Measurements from ENCODE around the gene LDLRAD4. TPM values are rescaled to one million over a fixed set of nuclear protein-coding genes. Genes with fewer than 3 reads are reported as not detected.

LDLRAD4 gene
- total RNA-seq, 1 experiment from 2014 or later, result not detected

DNA sequence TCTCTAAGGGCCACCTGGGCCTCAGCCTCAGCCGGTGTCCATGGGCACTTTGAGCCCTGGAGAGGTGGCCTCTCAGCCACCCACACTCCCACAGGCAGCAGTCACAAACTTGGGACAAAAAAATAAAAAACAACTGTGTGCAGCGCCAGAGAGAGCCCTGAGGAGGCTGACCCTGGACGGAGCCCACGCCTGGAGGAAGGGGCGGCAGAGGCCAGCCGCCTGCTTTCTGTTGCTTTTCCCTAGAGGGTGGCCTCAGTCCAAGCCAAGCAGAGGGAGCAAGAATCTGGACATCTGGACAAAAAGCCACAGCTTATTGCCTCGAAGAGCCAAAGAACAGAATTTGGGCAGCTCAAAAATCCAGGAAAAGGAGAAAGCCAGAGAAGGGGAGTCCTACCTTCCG is 43.3 kb upstream of the LDLRAD4 start:
- DNase-seq, result no peak
- no peak overlapping the region for H3K4me2 ChIP-seq (ENCODE audit: low read length)
- no peak overlapping the region for H3K9ac ChIP-seq (ENCODE audit: low read length)
- H3K36me3 ChIP-seq (ENCODE audit: low read depth, low read length), result no peaks in the 10 kb centered on the region
- no peak overlapping the region for H2AFZ ChIP-seq (ENCODE audit: low read length)
- ChIA-PET POLR2A (ENCODE audit: unreplicated experiment) (no interaction called here), CTCF (no interaction called here)
- intact Hi-C loops (cut with micrococcal nuclease), result no loop called here
- peaks cover 23% of the 10 kb centered on the region; the same call in 1 of the 2 replicates for H3K27me3 ChIP-seq (ENCODE audit: low read length)
- H3F3A ChIP-seq (ENCODE audit: low read length, unreplicated experiment), result no peaks in the 10 kb centered on the region
- no peaks in the 10 kb centered on the region for H4K20me1 ChIP-seq (ENCODE audit: low read length)
- ATAC-seq, result no peak
- H3K27ac ChIP-seq (ENCODE audit: low read length), result no peak overlapping the region
- H3K9me3 ChIP-seq (ENCODE audit: low read length), result no peaks in the 10 kb centered on the region
- no TSS peak for BruUV-seq (replicated peaks)
- no peak for TF ChIP-seq EZH2 (IDR thresholded peaks at IDR 0.05; ENCODE audit: low read length, unreplicated experiment)
- H3K79me2 ChIP-seq (ENCODE audit: low read length), result no peaks in the 10 kb centered on the region
- H3K4me3 ChIP-seq (ENCODE audit: low read length), result no peak overlapping the region
- H3K4me1 ChIP-seq (ENCODE audit: insufficient read depth, low read length), result no peaks in the 10 kb centered on the region
- no peaks in the 10 kb centered on the region for H3K9me2 ChIP-seq (replicated peaks; ENCODE audit: low read length)

DNA sequence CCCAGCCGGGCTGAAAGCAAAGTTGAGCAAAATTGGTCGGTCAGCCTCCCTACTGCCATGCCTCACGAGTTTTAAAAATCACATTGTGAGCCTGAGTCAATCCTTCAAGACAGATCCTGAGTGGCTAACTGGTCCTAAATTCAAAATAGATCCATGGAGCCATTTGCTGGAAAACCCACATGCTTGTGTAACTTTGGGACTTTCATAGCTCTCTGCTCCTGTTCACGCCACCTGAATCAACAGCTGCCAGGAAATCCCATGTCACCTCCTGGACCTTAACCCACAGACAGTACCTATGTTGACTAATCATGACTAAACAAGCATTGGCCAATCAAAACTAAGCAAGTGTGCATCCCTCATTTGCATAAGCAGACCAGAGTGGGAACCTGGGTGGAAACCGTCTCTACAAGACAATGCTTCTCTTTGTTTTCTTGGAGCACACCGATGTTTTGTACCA is 42.8 kb upstream of the LDLRAD4 start:
- no peak for TF ChIP-seq CTCF (conservative IDR thresholded peaks at IDR 0.05; ENCODE audit: low read depth, low read length)
- intact Hi-C loops (cut with micrococcal nuclease), result no loop called here
- H3K4me1 ChIP-seq (ENCODE audit: insufficient read depth, low read length), result no peaks in the 10 kb centered on the region
- DNase-seq (peak; percentile 20), ATAC-seq (no peak)
- no peaks in the 10 kb centered on the region for H3F3A ChIP-seq (ENCODE audit: low read length, unreplicated experiment)
- no peak overlapping the region for H2AFZ ChIP-seq (ENCODE audit: low read length)
- no peak overlapping the region for H3K4me3 ChIP-seq (ENCODE audit: low read length)
- POLR2A ChIA-PET (ENCODE audit: unreplicated experiment), result no interaction called here
- CTCF ChIA-PET, result no interaction called here
- no peaks in the 10 kb centered on the region for H3K79me2 ChIP-seq (ENCODE audit: low read length)
- no peak overlapping the region for H3K9ac ChIP-seq (ENCODE audit: low read length)
- no TSS peak for BruUV-seq (replicated peaks)
- peaks cover 20% of the 10 kb centered on the region; the same call in 1 of the 2 replicates for H3K27me3 ChIP-seq (ENCODE audit: low read length)
- no peaks in the 10 kb centered on the region for H3K9me3 ChIP-seq (ENCODE audit: low read length)
- H3K36me3 ChIP-seq (ENCODE audit: low read depth, low read length), result no peaks in the 10 kb centered on the region
- H4K20me1 ChIP-seq (ENCODE audit: low read length), result no peaks in the 10 kb centered on the region
- H3K4me2 ChIP-seq (ENCODE audit: low read length), result no peak overlapping the region
- H3K27ac ChIP-seq (ENCODE audit: low read length), result no peak overlapping the region
- no peaks in the 10 kb centered on the region for H3K9me2 ChIP-seq (replicated peaks; ENCODE audit: low read length)

- POLR2A ChIA-PET (ENCODE audit: unreplicated experiment), result no interaction called here
- intact Hi-C loops (cut with micrococcal nuclease), result no loop called here
- no peak for ATAC-seq
Observed at GRCh38 chr18:13176847-13177246, 41.7 kb upstream of the LDLRAD4 start.

More at GRCh38 chr18:13176847-13177246, 41.7 kb upstream of the LDLRAD4 start:
- DNase-seq, result no peak
- no peaks in the 10 kb centered on the region for H3F3A ChIP-seq (ENCODE audit: low read length, unreplicated experiment)
- H3K9me3 ChIP-seq (ENCODE audit: low read length), result no peaks in the 10 kb centered on the region
- CTCF ChIA-PET, result no interaction called here
- H3K4me2 ChIP-seq (ENCODE audit: low read length), result no peak overlapping the region
- peaks cover 24% of the 10 kb centered on the region for H3K27me3 ChIP-seq (ENCODE audit: low read length)
- H3K36me3 ChIP-seq (ENCODE audit: low read depth, low read length), result no peaks in the 10 kb centered on the region
- TF ChIP-seq CTCF (conservative IDR thresholded peaks at IDR 0.05; ENCODE audit: low read depth, low read length) (no peak), EZH2 (IDR thresholded peaks at IDR 0.05; ENCODE audit: low read length, unreplicated experiment) (no peak), EZH2phosphoT487 (IDR thresholded peaks at IDR 0.05; ENCODE audit: borderline replicate concordance, low read length) (no peak)
- no peak overlapping the region for H3K9ac ChIP-seq (ENCODE audit: low read length)
- BruUV-seq (replicated peaks), result no TSS peak
- no peaks in the 10 kb centered on the region for H4K20me1 ChIP-seq (ENCODE audit: low read length)
- H3K9me2 ChIP-seq (replicated peaks; ENCODE audit: low read length), result no peaks in the 10 kb centered on the region
- H3K4me3 ChIP-seq (ENCODE audit: low read length), result no peak overlapping the region
- no peak overlapping the region for H3K27ac ChIP-seq (ENCODE audit: low read length)
- no peak overlapping the region for H2AFZ ChIP-seq (ENCODE audit: low read length)
- H3K79me2 ChIP-seq (ENCODE audit: low read length), result no peaks in the 10 kb centered on the region
- H3K4me1 ChIP-seq (ENCODE audit: insufficient read depth, low read length), result no peaks in the 10 kb centered on the region
